GM19452 (cell line): ENCODE measurements around the gene ZFP64.
"Not testable (repeated sequence)": the region's sequence is repeated elsewhere in the genome, so short reads cannot be mapped to it uniquely, and the experiment has no call there.

ENCODE experiments used
- ATAC-seq: cut with Tn5 transposase; IDR thresholded peaks from one replicate; pipeline ENCODE4 v1.9.1; 2021; ENCODE audit not compliant: unreplicated experiment

The ZFP64 gene

DNA sequence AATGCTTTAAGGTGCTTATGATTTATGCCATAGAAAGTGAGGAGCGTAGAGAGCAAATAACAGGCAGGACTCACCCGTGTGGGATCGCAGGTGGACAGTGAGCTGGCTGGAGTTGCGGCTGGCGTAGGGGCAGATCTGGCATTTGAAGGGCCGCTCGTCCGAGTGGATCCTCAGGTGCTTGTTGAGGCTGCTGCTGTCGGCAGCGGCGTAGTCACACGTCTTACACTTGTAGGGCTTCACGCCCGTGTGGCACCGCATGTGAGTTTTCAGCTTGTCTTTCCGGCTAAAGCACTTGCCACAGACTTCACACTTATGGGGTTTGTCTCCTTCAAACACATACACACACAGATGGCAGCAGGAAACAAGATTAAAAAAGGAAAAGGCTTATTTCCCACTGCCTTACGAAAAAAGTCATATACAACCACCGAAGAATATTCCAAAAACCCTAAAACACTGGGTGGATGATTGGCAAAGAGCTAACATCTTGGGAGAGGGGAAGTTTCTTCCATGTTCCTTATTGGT, 31.5 kb downstream of the ZFP64 start:
- ATAC-seq, result no peak

DNA sequence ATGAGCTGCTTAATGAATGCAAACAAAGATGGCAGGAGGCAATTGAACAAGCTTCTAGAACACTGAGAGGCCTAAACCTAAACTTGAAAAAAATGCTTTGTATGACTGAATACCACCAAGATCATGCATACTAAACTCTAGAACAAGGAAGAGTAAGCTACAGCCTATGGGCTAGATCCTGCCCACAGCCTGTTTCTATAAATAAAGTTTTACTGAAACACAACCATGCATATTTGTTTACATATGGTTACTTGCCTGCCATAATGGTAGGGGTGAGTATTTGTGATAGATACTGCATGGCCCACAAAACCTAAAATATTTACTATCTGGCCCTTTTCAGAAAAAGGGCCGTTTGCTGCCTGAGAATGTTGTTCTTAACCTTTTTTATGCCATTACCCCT, 37.0 kb downstream of the ZFP64 start:
- no peak for ATAC-seq

DNA sequence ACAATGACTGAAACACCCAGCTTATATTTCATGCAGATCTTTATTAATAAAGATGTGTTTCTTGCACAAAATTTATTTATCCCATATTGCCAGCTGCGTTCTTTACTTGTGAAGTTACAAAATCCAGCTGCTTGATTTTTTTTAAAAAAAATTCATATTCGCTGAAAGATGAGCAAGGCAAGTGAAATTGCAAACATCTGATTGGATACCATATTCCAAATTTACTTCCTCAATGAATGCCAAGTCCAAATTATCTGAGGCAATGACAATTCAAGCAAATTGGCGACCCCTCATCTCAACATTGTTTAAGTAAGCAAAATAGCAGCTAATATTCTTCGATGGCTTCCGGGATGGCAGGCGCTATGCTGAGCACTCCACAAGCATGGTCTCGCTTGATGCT, 37.7 kb downstream of the ZFP64 start:
- no peak for ATAC-seq

DNA sequence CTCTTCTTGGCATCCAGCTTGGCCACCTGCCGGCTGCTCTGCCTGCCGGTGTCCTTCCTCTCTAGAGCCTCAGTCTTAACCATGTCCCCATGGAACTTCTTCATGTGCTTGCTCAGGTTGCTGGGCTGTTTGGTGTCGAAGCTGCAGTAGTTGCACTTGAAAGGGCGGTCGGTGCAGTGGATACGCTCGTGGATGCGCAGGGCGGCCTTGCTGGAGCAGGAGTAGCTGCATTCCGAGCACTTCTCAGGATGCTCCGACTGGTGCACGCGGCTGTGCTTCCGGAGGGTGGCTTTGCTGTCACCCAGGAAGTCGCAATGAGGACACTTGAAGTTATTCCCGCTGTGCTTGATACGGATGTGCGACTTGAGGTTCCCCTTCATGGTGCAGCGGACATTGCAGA, 38.7 kb downstream of the ZFP64 start:
- ATAC-seq, result no peak

DNA sequence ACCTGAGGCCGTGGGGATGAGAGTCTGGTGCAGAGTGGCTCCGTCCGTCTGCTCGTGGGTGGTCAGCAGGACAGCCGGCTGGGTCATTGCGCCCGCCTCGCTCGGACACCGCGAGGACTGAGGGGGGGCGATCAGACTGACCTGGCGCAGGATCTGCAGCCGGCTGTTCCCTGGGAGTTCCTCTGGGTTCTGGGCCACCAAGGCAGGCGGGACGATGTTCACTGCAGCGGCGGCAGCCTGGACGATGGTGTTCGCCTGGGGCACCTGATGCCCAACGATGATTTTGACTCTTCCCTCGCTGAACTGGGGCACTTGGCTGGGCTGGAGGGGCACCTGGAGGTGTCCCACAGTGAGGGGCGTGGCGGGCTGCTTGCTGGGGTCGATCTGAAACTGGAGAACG, 39.2 kb downstream of the ZFP64 start:
- no peak for ATAC-seq

DNA sequence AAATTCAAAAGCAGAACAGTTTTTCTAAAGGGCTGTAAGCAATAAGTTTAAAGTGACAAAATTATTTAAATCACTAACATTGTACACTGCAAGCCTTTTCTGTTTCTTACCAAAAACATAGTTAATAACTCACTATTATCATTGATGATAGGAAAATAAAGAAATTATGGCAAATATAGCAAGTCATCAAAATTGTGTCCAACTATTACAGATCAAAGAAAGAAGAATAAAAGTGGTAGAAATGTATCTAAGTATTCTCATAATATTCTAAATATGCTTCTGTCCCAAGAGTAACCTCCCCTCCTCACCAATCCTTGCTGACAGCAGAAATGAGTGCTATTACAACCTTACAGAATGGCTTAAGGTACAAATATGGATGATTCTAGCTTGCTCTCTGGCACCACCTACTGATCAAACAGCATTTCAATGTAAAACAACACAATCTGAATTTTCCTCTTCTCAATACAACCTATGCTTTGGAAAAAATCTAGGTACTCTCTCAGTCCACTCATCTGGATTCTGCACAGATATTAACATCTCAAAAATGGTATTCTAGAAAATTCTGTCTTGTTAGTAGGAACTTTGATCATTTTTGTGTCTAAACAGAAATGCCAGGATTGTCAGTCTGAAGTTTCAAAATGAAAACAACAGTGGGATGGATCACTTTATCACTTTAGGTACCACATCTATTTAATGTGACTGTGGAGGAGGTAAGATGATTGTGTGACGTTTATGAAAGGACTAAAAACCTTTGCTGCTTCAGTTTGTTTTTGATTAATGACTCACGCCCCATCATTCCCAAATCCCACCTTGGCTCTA, 40.9 kb downstream of the ZFP64 start:
- no peak for ATAC-seq

DNA sequence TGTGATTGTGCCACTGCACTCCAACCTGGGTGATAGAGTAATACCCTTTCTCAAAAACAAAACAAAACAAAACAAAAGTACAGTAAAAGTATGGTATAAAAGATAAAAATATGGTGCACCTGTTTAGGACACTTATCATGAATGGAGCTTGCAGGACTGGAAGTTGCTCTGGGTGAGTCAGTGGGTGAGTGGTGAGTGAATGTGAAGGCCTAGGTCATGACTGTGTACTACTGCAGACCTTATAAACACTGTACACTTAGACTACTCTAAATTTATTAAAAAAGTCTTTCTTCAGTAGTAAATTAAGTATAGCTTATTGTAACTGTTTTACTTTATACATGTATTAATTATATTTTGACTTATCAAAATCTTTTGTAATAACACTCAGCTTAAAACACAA, 46.0 kb downstream of the ZFP64 start:
- no peak for ATAC-seq

DNA sequence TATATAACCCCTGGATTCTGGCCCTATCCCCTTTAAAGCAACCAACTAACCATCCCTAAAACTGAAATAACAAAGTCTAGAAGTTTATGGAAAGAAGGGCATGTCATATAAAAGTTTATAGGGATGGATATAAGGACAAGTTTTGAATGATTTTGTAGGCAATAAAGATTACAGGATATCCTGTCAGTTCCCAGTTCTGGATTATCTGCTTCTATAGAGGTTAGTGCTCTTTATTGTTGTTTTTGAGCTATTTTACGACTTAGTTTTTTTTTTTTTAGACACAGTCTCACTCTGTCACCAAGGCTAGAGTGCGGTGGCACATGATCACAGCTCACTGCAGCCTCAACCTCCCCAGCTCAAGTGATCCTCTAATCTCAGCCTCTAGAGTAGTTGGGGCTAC, 48.3 kb downstream of the ZFP64 start:
- no peak for ATAC-seq

DNA sequence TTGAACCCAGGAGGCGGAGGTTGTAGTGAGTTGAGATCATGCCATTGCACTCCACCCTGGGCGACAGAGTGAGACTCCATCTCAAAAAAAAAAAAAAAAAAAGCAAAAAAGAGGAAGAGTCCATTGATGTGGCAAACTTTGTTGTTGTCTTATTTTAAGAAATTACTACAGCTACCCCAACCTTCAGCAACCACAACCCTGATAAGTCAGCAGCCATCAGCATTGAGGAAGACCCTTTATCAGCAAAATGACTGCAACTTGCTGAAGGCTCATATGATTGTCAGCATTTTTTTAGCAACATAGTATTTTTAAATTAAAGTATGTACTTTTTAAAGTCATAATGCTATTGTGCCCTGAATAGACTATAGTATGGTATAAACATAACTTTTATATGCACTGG, 48.8 kb downstream of the ZFP64 start:
- ATAC-seq, result no peak

DNA sequence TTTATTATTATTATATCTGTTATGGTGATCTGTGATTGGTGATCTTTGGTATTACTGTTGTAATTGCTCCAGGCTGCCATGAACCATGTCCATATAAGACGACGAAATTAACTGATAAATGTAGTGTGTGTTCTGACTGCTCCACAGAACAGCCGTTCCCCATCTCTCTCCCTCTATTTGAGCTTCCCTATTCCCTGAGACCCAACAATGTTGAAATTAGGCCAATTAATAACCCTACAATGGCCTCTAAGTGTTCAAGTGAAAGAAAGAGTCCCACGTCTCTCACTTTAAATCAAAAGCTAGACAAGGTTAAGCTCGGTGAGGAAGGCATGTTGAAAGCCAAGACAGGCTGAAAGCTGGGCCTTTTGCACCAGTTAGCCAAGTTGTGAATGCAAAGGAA, 51.6 kb downstream of the ZFP64 start:
- ATAC-seq, result no peak

DNA sequence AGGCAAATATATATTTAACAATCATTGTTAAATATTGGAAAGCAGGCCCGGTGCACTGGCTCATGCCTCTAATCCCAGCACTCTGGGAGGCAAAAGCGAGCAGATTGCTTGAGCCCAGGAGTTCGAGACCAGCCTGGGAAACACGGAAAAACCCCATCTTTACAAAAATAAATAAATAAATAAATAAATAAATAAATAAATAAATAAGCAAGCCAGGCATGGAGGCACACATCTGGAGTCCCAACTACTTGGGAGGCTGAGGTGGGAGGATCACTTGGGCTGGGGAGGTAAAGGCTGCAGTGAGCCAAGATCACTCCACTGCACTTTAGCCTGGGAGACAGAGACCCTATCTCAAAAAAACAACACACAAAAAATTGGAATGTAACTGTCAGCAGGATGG, 53.7 kb downstream of the ZFP64 start:
- no peak for ATAC-seq

DNA sequence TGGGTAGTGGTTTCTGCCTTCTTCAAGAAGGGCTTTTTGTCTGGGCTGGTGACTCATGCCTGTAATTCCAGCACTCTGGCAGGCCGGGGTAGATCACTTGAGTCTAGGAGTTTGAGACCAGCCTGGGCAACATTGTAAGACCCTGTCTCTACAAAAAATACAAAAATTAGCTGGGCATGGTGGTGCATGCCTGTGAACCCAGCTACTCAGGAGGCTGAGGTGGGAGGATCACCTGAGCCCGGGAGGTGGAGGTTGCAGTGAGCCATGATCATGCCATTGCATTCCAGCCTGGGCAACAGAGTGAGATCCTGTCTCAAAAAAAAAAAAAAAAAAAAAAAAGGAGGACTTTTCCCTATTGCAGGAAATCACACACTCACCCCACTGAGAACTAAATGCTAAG, 57.9 kb downstream of the ZFP64 start:
- ATAC-seq, result not testable (repeated sequence)

DNA sequence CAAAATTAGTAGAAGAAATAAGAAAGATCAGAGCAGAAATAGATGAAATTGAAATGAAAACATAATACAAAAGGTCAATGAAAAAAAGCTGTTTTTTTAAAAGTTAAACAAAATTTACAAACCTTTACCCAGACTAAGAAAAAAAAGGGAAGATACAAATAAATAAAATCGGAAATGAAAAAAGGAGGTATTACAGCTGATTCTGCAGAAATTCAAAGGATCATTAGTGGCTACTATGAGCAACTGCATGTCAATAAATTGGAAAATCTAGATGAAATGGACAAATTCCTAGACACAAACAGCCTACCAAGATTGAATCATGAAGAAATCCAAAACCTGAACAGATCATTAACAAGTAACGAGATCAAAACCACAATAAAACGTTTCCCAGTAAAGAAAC, 59.2 kb downstream of the ZFP64 start:
- ATAC-seq, result no peak

DNA sequence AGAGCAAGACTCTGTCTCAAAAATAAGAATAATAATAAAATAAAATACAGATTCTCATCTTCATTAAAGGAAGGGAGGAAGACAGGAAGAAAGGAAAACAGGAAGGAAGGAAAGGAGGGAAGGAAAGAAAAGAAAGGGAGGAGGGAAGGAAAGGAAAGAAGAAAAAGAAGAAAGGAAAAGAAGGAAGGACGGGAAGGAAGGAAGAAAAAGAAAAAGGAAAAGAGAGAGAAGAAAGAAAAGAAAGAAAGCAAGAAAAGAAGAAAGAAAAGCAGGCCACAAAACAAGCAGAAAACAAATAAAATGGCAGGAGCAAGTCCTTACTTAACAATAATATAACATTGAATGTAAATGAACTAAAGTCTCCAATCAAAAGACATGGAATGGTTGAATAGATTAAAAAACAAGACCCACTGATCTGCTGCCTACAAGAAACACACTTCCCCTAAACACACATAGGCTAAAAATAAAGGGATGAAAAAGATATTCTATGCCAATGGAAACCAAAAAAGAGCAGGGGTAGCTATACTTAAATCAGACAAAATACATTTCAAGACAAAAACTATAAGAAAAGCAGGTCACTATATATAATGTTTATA, 60.4 kb downstream of the ZFP64 start:
- ATAC-seq, result no peak

DNA sequence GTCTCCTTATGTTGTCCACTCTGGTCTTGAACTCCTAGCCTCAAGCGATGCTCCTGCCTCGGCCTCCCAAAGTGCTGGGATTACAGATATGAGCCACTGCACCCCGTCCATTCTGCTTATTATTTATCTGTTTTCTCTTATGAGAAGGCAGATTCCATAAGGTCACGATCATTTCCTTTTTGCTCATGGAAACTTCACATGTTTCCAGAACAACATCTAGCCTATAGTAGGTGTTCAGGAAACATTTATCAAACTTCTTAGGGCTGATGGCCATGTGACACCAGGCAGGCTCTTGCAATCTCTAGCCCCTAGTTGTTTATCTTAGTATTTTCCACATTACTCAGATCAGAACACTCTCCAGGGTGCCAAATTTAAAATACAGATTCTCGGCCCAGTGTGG, 61.2 kb downstream of the ZFP64 start:
- ATAC-seq, result no peak

DNA sequence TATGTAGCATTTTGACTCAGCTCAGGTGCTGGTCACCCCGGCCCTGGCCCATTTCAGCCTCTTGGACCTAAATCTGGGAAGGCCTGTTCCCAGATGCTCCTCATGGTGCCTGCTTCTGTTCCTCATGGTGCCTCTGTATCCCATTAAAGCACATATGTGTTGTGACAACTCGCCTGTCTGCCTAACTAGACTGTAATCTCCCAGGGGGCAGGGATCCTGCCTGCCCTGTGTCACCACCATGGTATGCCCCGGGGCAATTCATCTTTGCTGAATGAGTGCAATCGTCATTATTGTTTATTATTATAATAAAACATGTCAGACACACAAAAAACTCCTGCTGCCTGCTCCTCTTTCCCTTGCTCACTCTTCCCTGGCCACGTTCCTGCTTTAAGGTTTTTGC, 62.0 kb downstream of the ZFP64 start:
- no peak for ATAC-seq

DNA sequence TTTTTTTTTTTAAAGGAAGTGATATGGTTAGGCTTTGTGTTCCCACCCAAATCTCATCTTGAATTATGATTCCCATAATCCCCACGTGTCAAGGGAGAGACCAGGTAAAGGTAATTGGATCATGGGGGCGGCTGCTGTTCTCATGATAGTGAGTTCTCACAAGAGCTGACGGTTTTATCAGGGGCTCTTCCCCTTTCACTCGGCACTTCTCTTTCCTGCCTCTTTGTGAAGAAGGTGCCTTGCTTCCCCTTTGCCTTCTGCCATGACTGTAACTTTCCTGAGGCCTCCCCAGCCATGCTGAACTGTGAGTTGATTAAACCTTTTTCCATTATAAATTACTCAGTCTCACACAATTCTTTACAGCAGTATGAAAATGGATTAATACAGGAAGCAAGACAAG, 64.3 kb downstream of the ZFP64 start:
- no peak for ATAC-seq

DNA sequence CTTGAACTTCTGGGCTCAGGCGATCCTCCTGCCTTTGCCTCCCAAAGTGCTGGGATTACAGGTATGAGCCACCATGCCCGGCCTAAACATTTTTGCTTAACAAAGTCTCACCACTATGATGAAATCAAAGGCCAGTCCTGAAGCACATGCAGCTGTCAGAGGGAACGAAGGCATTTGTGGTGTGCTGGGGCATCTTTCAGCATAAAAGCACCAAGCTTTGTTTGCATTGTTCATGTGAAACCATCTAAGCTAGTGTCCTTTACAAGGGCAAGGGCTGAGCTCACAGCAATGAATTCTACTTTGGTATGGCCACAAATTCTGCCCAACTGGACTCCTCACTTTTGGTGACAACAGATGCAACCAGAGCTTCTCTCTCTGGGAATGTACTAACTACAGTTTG, 66.8 kb downstream of the ZFP64 start:
- ATAC-seq, result no peak

DNA sequence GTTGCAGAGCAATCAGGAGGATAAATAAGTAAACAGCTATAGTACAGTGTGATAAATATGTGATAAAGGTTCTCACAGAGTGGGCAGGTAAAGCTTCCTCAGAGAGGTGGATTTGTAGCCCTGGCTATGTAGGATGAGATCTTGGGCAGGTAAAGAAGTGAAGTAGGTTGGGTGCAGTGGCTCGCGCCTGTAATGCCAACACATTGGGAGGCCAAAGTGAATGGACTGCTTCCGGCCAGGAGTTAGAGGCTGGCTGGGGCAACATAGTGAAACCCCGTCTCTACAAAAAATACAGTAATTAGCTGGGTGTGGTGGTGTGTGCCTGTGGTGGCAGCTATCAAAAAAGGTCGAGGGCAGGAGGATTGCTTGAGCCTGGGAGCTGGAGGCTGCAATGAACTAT, 72.9 kb downstream of the ZFP64 start:
- no peak for ATAC-seq

DNA sequence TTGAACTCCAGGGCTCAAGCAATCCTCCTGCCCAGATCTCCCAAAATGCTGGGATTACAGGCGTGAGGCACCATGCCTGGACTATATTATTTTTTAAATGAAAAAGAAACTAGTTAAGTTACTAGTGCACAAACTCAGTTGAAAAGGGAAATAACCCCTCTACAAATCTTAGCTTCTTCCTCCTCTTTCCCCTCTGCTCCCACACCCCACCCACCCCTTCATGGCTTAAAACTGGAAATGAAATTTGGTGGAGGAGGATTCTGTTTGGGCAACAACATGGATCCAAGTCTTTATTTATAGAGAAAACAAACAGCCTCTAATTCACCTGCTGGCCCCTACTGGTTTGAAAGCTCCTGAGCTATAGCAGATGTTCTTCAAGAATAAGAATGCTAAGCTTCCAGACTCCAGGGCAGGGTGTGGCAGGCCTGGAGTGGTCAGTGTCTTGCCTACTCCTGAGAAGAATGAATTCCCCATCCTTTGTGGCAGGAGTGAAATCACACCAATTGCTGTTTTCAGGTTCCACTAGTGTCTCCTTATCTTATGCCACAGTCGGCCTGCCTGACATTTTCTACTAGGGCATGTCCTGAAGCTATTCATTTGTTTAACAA, 73.5 kb downstream of the ZFP64 start:
- ATAC-seq, result no peak

DNA sequence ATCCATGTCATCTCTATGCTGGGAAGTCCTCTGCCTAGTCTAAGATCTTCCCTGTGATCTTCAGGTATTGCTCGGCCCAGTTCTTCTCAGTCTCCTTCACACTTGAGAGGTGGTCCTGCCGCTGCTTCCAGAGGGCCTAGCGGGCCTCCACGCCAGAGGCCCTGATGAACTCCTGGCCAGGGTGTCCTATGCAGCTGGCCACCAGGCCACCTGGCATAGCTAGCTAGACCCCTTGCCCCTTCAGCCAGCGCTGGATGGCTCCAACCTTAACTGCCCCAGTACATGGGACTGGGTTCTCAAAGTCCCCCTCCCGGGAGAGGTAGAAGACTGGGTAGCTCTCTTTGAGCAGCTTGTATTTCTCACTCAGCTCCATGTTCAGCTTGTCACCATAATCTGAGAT, 81.1 kb downstream of the ZFP64 start:
- no peak for ATAC-seq
